Activated CD8-positive, alpha-beta T cell treated with anti-CD3 and anti-CD28 coated beads, Interleukin-2, amount 10 ng/mL, durations not matched to agents 7 days and 5 days (primary cell): Measurements from ENCODE around the gene HMGB1. TPM values are rescaled to one million over a fixed set of nuclear protein-coding genes. Genes with fewer than 3 reads are reported as not detected.

Experiments used
- ATAC-seq: fragments of 150-1000 bp; cut with Tn5 transposase; one replicate; pipeline ENCODE4 v1.10.0; 2021; ENCODE audit warnings: moderate library complexity
- CTCF ChIA-PET: fragments of 350-600 bp; sonication (Branson Sonifier 250); formaldehyde crosslinking; loops from one replicate; lab custom pipeline; 2021; ENCODE audit warnings: antibody characterized with exemption; lab: Charles Lee
- POLR2A ChIA-PET: fragments of 350-600 bp; sonication (Branson Sonifier 250); formaldehyde crosslinking; loops from one replicate; lab custom pipeline; 2021; ENCODE audit warnings: antibody characterized with exemption; lab: Charles Lee
- DNase-seq: peaks from one replicate; pipeline ENCODE4 v3.0.0-alpha.2; 2020
- H3K27ac Mint-ChIP-seq: one replicate; pipeline ENCODE4 v1.8.0; 2021; ENCODE audit warnings: mild to moderate bottlenecking, mixed read lengths
- H3K27me3 Mint-ChIP-seq: one replicate; pipeline ENCODE4 v1.8.0; 2021; ENCODE audit warnings: low read depth, mixed read lengths
- H3K36me3 Mint-ChIP-seq: one replicate; pipeline ENCODE4 v1.8.0; 2021; ENCODE audit warnings: low read depth, mixed read lengths
- H3K4me1 Mint-ChIP-seq: one replicate; pipeline ENCODE4 v1.8.0; 2021; ENCODE audit warnings: low read depth, mixed read lengths
- H3K4me3 Mint-ChIP-seq: one replicate; pipeline ENCODE4 v1.8.0; 2021; ENCODE audit warnings: mild to moderate bottlenecking, mixed read lengths
- H3K9me3 Mint-ChIP-seq: one replicate; pipeline ENCODE4 v1.8.0; 2022; ENCODE audit warnings: mixed read lengths; ENCODE audit not compliant: insufficient read depth
- total RNA-seq, 2 experiments: library from RNA; stranded (reverse); gene quantifications; one replicate each; pipeline ENCODE4 v1.2.3, GENCODE V29; 2021

Gene HMGB1
- 100 to 1,000 TPM; 650 to 662 TPM for total RNA-seq

DNA sequence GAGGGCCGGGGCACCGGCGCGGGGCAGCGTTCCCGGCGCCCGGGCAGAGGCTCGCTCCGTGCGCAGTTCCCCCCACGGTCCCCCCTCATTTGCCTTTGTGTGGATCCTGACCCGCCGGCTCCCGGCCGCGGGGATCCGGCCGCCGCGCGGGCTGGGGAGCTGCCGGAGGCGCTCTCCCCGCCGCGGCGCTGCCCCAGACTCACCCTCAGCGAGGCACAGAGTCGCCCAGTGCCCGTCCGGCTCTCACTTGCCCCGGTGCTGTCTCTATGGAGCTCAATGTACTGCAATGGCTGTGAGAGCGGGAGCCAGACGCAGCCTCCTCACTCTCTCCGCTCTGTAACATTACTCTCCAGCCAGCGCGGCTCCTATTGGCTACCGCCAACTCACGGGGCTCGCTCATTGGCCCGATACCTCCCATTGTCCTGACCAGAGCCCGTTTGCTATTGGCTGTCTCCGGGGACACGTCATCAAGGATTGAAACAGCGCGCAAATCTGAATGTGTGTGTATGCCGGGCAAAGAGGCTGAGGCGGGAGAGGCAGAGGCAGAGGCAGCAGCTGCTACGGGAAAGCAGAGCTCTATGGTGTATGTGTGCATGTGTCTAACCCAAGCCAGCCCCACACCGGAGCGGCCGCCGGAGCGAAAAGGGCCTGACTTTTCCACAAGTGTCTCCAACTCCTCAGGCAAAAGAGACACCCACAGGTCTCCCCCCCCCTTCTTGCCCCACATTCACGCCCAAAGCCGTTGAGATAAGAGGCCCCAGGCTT is at the start of gene HMGB1:
Gene HMGB1 (minus strand): TSS at position 344 of the 765 bp plus-strand sequence. CDS start 2,256 bp downstream, outside the sequence.
- no peaks in the 10 kb centered on the region for H3K9me3 Mint-ChIP-seq
- ATAC-seq (peak; percentile 95), DNase-seq (peak; percentile 99)
- ChIA-PET CTCF (interaction anchor here (1.2 to 3.6 kb wide), 3 partner anchors 108 to 334 kb away, joined by 3 to 14 read pairs (median 6); no protein-coding TSS in a partner anchor), POLR2A (interaction anchor here (0.6 to 3.5 kb wide), 40 partner anchors 10 to 870 kb away, joined by 3 to 57 read pairs (median 4); partner anchors contain the start of gene USPL1)
- H3K27me3 Mint-ChIP-seq, result no peaks in the 10 kb centered on the region
- peaks cover 30% of the 10 kb centered on the region for H3K36me3 Mint-ChIP-seq
- peak within 1 kb of the TSS; percentile 88 for H3K4me3 Mint-ChIP-seq
- peaks cover 28% of the 10 kb centered on the region for H3K4me1 Mint-ChIP-seq
- H3K27ac Mint-ChIP-seq, result peak within 1 kb of the TSS; percentile 98

DNA sequence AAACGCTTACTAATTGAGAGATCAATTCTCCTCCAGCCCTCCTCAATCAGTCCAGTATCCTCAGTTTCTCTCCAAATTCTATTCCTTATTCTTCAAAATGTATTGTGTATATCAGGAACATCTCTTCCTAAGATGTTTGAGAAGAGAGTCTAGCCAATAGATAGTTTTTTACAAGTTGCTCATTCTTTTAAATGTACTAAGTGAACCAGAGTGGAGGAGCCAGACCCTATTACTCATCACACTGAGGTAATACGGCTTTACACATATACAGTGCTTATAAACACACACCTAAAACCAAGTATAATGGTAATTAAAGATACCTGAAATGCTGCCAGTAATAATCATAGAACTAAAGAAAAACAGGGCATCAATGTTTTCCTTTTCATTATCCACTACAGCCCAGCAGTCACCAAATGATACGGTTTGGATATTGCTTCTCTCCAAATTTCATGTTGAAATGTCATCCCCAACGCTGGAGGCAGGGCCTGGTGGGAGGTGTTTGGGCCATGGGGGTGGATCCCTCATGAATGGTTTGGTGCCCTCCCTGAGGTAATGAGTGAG is 45.2 kb upstream of the HMGB1 start:
- ChIA-PET POLR2A (no interaction called here), CTCF (no interaction called here)
- no peak overlapping the region for H3K27ac Mint-ChIP-seq
- H3K27me3 Mint-ChIP-seq, result no peaks in the 10 kb centered on the region
- no peaks in the 10 kb centered on the region for H3K4me1 Mint-ChIP-seq
- H3K4me3 Mint-ChIP-seq, result no peak overlapping the region
- H3K36me3 Mint-ChIP-seq, result no peaks in the 10 kb centered on the region
- H3K9me3 Mint-ChIP-seq, result no peaks in the 10 kb centered on the region
- no peak for DNase-seq
- ATAC-seq, result no peak

DNA sequence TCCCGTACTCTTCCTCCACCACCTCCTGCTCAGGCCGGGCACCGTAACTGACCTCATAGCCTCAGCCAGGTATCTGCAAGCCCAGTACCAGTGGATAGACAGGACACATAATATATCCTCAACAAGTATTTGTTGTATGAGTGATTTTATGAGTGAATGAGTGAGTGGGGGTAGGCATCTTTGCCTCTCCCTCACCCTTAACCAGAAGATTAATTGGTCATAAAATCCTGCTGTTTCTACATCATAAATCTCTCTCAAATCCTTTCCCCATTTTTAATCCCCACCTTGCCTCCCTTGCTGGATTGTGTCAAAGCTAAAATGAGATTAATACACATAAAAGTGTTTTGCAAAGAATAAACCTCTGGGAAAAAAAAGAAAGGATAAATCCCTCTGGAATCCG is 44.4 kb upstream of the HMGB1 start:
- Mint-ChIP-seq H3K27me3 (no peaks in the 10 kb centered on the region), H3K27ac (no peak overlapping the region), H3K4me1 (no peaks in the 10 kb centered on the region), H3K9me3 (no peaks in the 10 kb centered on the region), H3K36me3 (no peaks in the 10 kb centered on the region), H3K4me3 (no peak overlapping the region)
- CTCF ChIA-PET, result no interaction called here
- POLR2A ChIA-PET, result no interaction called here
- DNase-seq, result no peak
- ATAC-seq, result no peak

DNA sequence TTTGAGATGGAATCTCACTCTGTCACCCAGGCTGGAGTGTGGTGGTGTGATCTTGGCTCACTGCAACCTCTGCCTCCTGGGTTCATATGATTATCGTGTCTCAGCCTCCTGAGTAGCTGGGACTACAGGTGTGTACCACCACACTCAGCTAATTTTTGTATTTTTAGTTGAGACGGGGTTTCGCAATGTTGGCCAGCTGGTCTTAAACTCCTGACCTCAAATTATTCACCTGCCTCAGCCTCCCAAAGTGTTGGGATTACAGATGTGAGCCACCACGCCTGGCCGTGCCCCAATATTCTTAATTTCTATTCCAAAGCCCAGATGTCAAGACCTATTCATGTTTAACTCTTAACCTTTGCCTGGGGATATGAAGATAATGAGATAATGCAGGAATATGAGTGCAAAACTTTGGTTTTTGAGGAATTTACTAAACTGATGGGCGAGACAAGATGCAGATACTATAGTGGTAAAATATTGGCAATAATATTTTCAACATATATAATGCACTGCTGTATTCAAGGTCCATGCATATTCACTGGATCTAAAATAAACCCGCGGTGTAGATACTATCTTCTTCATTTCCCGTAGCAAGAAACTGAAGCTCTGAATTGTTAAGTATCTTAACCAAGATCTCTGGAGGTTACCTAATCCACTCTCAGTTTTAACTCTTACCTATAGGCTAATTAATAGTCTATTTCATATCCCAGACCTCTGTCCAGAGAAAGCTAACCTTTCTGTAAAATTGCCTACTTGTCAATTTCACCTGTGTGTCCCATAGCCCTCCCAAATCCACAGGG is 43.7 kb upstream of the HMGB1 start:
- Mint-ChIP-seq H3K27me3 (no peaks in the 10 kb centered on the region), H3K36me3 (no peaks in the 10 kb centered on the region), H3K4me3 (no peak overlapping the region), H3K27ac (no peak overlapping the region), H3K9me3 (no peaks in the 10 kb centered on the region), H3K4me1 (no peaks in the 10 kb centered on the region)
- DNase-seq, result no peak
- POLR2A ChIA-PET, result no interaction called here
- no peak for ATAC-seq
- CTCF ChIA-PET, result no interaction called here

DNA sequence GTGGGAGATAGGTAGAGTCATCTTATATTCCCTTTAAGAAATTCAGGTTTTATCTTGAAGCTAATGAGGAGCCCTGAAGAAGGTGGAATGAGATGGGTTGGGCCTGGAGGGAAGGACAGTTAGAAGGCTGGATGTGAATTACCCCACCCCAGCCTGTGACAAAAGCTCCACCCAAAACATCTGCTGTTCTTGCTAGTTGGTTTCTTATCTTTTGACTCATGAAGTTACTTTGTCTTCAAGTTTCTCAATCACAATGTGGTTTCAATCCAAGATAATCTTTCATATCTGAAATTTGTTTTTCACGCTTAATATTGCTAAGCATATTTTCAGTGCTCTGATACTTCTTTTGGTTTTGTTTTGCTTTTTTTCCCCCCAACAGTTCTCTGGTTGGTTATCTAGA is 38.3 kb upstream of the HMGB1 start:
- POLR2A ChIA-PET, result no interaction called here
- Mint-ChIP-seq H3K36me3 (no peaks in the 10 kb centered on the region), H3K27me3 (no peaks in the 10 kb centered on the region), H3K9me3 (no peaks in the 10 kb centered on the region), H3K4me3 (no peak overlapping the region), H3K27ac (no peak overlapping the region), H3K4me1 (peaks cover 4% of the 10 kb centered on the region)
- CTCF ChIA-PET, result interaction anchor here (0.7 kb wide), 1 partner anchor 854 kb away, joined by 3 read pairs; no protein-coding TSS in a partner anchor
- ATAC-seq (no peak), DNase-seq (no peak)

DNA sequence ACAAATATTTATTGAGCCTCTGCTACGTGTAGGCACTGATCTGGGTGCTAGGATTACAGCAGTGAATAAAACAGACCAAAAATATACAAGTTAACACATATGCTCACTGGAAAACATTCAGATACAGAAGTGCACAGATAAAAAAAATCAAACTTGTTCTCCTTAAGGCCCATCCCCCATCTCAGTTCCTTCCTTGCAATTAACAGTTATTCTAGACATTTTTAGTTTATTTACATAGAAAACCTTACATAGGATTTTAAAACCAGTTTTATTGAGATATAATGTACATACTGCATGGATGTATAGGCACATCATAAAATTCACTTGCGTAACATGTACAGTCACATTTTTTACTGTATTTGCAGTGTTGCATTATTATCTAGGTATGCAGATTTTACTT is 36.5 kb upstream of the HMGB1 start:
- H3K27ac Mint-ChIP-seq, result no peak overlapping the region
- ChIA-PET CTCF (no interaction called here), POLR2A (no interaction called here)
- H3K4me1 Mint-ChIP-seq, result peaks cover 5% of the 10 kb centered on the region
- H3K36me3 Mint-ChIP-seq, result no peaks in the 10 kb centered on the region
- H3K27me3 Mint-ChIP-seq, result peaks cover 3% of the 10 kb centered on the region
- DNase-seq (no peak), ATAC-seq (no peak)
- no peaks in the 10 kb centered on the region for H3K9me3 Mint-ChIP-seq
- H3K4me3 Mint-ChIP-seq, result no peak overlapping the region

DNA sequence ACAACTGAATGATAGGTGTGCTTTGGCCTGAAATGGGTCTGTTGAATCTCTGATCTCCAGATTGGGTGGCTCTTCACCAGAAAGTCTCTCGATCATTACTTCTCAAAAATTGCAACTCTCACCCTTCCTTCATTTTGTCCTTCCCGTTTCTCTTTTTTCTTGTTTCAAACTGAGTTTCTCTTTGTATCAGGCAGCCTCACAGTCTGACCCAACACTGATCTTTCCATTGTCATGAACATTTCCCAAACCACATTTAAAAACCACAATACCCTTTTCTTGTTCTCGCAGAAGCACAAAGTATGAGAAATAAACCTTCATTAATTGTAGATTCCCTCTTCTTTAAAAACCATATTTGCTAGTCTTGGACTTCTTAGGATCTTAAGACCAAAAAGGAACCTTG is 33.6 kb upstream of the HMGB1 start:
- DNase-seq (no peak), ATAC-seq (no peak)
- no peaks in the 10 kb centered on the region for H3K36me3 Mint-ChIP-seq
- ChIA-PET CTCF (no interaction called here), POLR2A (no interaction called here)
- H3K27me3 Mint-ChIP-seq, result peaks cover 3% of the 10 kb centered on the region
- no peak overlapping the region for H3K4me3 Mint-ChIP-seq
- no peak overlapping the region for H3K27ac Mint-ChIP-seq
- H3K9me3 Mint-ChIP-seq, result no peaks in the 10 kb centered on the region
- H3K4me1 Mint-ChIP-seq, result peaks cover 5% of the 10 kb centered on the region

DNA sequence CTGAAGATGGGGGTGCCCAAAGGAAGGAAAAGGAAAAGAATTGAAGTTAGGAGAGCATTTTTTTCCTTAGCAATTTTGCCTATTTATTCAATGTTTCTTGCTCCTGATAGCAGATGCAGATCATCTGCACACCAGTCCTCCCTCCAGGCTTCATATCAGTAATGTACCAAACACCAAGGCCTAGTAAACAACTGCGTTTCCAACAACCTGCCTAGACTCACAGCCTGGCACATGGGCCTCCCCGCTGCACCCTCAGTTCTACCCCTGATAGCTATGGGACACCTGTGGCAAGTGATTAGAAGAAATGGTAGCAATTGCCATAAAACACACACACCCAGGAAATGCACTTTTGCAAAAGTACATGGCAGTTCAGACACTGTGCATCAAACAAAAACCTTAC is 30.4 kb upstream of the HMGB1 start:
- H3K27ac Mint-ChIP-seq, result no peak overlapping the region
- H3K4me3 Mint-ChIP-seq, result no peak overlapping the region
- H3K27me3 Mint-ChIP-seq, result peaks cover 3% of the 10 kb centered on the region
- H3K9me3 Mint-ChIP-seq, result no peaks in the 10 kb centered on the region
- no peaks in the 10 kb centered on the region for H3K36me3 Mint-ChIP-seq
- H3K4me1 Mint-ChIP-seq, result peaks cover 5% of the 10 kb centered on the region
- DNase-seq (no peak), ATAC-seq (no peak)
- ChIA-PET POLR2A (no interaction called here), CTCF (no interaction called here)

DNA sequence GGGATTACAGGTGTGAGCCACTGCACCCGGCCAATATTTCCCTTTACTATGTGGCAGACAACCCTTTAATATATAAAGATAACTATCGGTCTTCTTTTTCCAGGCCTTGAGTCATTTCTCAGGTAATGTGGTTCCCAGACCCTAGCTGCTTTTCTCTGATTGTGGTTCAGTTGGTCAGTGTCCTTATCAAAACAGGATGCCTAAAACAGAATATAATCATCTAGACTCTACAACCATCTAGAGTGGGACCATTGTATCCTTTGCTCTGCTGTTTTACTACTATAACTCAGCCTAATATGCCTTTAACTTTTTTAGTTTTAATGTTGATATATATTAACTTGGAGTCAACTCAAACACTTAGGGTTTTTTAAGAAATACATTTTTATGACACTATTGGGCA is 30.0 kb upstream of the HMGB1 start:
- DNase-seq, result no peak
- Mint-ChIP-seq H3K4me1 (peaks cover 5% of the 10 kb centered on the region), H3K4me3 (no peak overlapping the region), H3K36me3 (no peaks in the 10 kb centered on the region), H3K27ac (no peak overlapping the region), H3K27me3 (peaks cover 4% of the 10 kb centered on the region), H3K9me3 (no peaks in the 10 kb centered on the region)
- POLR2A ChIA-PET, result no interaction called here
- CTCF ChIA-PET, result no interaction called here
- ATAC-seq, result no peak

DNA sequence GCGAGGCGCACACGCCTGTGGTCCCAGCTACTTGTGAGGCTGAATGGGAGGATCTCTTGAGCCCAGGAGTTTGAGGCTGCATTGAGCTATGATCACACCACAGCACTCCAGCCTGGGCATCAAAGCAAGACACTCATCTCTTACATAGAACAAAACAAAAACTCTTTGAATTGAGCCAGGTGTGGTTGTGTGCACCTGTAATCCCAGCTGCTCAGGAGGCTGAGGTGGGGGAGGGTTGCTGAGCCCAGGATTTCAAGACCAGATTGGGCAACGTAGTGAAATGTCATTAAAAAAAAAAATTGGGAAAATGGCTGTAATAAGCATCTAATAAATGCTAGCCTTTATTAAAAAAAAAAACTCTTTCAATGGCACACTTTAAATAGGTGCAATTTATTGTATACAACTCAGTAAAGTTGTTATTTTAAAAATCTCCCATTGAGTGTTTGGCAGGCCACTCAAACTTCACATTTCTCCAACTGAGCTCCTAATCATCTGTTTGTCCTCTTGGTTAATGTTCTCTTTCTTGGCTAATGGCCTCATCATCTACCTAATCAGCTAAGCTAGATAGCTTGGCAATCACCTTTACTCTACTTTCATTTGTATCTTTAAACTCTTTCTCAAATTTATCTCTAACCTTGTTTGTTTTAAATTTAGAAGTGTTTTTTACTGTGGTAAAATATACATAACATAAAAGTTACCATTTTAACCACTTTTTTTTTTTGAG is 28.1 kb upstream of the HMGB1 start:
- no peaks in the 10 kb centered on the region for H3K9me3 Mint-ChIP-seq
- ChIA-PET CTCF (no interaction called here), POLR2A (no interaction called here)
- no peaks in the 10 kb centered on the region for H3K36me3 Mint-ChIP-seq
- H3K27me3 Mint-ChIP-seq, result peaks cover 5% of the 10 kb centered on the region
- no peaks in the 10 kb centered on the region for H3K4me1 Mint-ChIP-seq
- no peak for ATAC-seq
- no peak overlapping the region for H3K4me3 Mint-ChIP-seq
- H3K27ac Mint-ChIP-seq, result no peak overlapping the region
- DNase-seq, result no peak

DNA sequence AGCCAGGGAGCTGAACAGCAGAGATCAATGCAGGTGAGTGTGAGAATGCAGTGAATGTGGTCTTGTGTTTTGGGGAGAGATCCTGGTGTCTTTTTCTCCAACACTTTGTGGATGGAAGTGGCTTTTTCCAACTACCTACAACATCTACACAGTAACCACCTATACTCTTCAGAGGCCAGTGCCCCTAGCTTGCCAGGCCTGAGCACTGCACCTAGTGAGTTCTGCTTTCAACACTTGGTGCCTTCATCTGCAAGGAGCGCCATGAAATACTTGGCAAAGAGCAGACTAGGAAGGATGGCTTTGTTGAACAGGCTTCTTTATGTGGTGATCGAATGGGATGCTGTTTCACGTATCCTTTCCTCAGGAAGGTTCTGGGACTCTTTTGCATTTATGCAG is 21.3 kb upstream of the HMGB1 start:
- DNase-seq (no peak), ATAC-seq (no peak)
- H3K27ac Mint-ChIP-seq, result no peak overlapping the region
- ChIA-PET CTCF (no interaction called here), POLR2A (interaction anchor here (2.1 kb wide), 1 partner anchor 21 kb away, joined by 6 read pairs; the partner anchor contains the start of gene HMGB1)
- no peaks in the 10 kb centered on the region for H3K36me3 Mint-ChIP-seq
- no peaks in the 10 kb centered on the region for H3K9me3 Mint-ChIP-seq
- H3K27me3 Mint-ChIP-seq, result peaks cover 12% of the 10 kb centered on the region
- no peak overlapping the region for H3K4me3 Mint-ChIP-seq
- no peaks in the 10 kb centered on the region for H3K4me1 Mint-ChIP-seq
